ENCODE data around the gene FSTL3. TPM values are rescaled to one million over a fixed set of nuclear protein-coding genes. Genes with fewer than 3 reads are reported as not detected.

Gene FSTL3
- total and polyA plus RNA-seq, 10 of the 15 experiments (the other 5 are each of a cell fraction or from before 2014, with no cell fraction given) = 0.42 to 13.5 (median 3.6) TPM

DNA sequence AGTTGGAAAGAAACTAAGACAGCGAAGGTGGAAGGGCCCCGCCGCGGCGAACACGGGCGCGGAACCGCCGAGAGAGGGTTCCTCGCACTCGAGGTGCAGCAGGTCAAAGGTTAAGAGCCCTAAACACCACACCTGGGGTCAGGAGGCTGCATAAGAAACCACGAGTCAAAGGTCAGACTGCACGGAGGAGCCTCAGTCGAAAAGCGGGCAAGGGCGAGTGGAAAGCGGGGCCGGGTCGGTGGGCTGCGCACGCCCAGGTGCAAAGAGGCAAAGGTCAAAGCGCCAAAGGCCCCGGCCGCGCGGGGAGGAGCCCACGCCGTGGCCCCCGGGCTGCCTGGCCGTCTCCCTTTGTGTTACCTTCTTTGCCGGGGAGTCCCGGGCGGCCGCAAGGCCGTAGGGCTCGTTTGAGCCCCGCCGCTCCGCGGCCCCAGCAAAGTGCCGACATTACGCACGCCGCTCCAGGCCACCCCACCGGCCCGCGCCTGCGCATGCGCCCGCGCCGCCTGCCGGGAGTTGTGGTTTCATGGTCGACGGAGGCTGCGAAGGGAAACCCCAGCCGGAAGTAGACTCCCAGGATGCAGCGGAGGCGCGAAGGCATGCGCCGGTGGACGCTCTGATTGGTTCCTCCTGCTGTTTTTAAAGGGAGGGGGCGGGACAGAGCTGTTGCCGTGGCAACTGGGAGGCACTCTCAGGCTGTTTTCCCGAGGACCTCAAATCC is 43.0 kb upstream of the FSTL3 start, which contains the start of gene POLRMT (continued):
- 0 out of 2 replicates have a peak, but pooled peaks have one; percentile 29 for TF ChIP-seq ATF7 (IDR thresholded peaks at IDR 0.05; ENCODE audit: low read depth)
- TF ChIP-seq IRF4 (IDR thresholded peaks at IDR 0.05; ENCODE audit: low read depth, low read length) = no peak

DNA sequence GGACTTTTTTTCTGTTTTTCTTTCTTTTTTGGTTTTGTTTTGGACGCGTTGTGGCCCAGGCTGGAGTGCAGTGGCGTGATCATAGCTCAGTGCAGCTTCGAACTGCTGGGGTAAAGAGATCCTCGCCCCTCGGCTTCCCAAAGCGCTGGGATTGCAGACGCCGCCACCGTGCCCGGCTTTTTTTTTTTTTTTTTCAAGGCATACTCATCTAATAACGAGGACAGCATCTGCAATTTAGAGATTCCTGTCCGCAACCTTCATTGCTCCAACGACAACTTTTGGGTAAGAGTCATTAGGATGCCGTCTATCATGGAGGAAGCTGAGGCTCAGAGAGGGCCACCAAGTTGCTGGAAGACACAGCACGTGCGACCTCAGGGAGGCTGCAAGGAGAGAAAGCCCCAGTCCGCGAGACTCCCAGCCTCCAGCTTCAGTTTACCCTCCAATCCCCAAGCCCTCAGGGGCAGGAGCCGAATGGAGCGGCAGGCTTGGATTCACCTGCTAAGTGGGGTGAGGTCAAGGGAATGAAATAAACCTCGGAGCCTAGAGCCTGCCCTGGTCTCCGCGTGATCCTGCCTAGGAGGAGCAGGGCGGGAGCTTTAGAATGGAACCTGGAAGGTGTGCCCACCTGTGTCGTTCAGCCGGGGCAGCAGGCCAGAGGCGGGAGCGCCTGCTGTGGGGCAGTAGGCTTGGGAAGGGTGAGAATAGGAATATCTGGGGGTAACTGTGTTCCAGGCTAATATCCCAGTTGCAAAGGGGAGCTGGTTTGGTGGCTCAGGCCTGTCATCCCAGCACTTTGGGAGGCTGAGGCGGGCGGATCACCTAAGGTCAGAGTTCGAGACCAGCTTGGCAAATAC is 42.2 kb upstream of the FSTL3 start:
- ChIA-PET CTCF (interaction anchor here (0.7 to 1.6 kb wide), 3 partner anchors 29 to 109 kb away, joined by 3 read pairs; partner anchors contain the start of gene RNF126), SMC1A (ENCODE audit: uncharacterized antibody, unreplicated experiment) (interaction anchor here (0.8 kb wide), 1 partner anchor 126 kb away, joined by 3 read pairs; no protein-coding TSS in a partner anchor), POLR2A (interaction anchor here (0.7 to 2.8 kb wide), 6 partner anchors 21 to 434 kb away, joined by 3 to 7 read pairs (median 4); partner anchors contain the start of genes RNF126 and RNU6-9), RAD21 (ENCODE audit: unreplicated experiment) (no interaction called here)
- peak overlapping the region; percentile 96 for H3K4me2 ChIP-seq (ENCODE audit: control insufficient read depth, insufficient read depth)
- peaks cover 16% of the 10 kb centered on the region for H3K79me2 ChIP-seq (ENCODE audit: control insufficient read depth, insufficient read depth, low read length)
- H3K4me1 ChIP-seq (ENCODE audit: control insufficient read depth, insufficient read depth, low read length) = peaks cover 34% of the 10 kb centered on the region
- H3K9me3 ChIP-seq (replicated peaks; ENCODE audit: control insufficient read depth, insufficient read depth, low read length) = no peaks in the 10 kb centered on the region
- H4K20me1 ChIP-seq (ENCODE audit: control insufficient read depth, insufficient read depth) = no peaks in the 10 kb centered on the region
- FAIRE-seq (no peak), DNase-seq (ENCODE audit: low read depth, low spot score) (no peak), ATAC-seq (no peak)
- H3K27me3 ChIP-seq (replicated peaks in 1 of 2; ENCODE audit: control insufficient read depth in 2 of 2, insufficient read depth in 2 of 2, low read length in 1 of 2) = no peaks in the 10 kb centered on the region
- no peaks in the 10 kb centered on the region; a peak in 1 of 4 replicates for H3K36me3 ChIP-seq (ENCODE audit: control insufficient read depth in 2 of 2, insufficient read depth in 2 of 2, low read length in 1 of 2)
- H2AFZ ChIP-seq (ENCODE audit: control insufficient read depth, low read depth, low read length) = peak overlapping the region; percentile 81
- in situ Hi-C loops (cut with MboI) (no loop called here), intact Hi-C loops (cut with micrococcal nuclease; ENCODE audit: unreplicated experiment) (loop anchor here (5.0 kb wide), 1 partner anchor 62 kb away; the partner anchor contains the start of gene BSG)
- peak overlapping the region; percentile 72 for H3K4me3 ChIP-seq
- H3K27ac ChIP-seq (ENCODE audit: control insufficient read depth, insufficient read depth) = peak overlapping the region; percentile 52; the same call in 1 of the 2 replicates
- BruUV-seq (replicated peaks) = no TSS peak
- 35% methylated on average over 32 of the region's 32 CpGs for whole genome bisulfite sequencing (ENCODE audit: insufficient coverage, insufficient replicate concordance, low lambda C conversion rate, missing lambda C conversion rate)
- H3K9ac ChIP-seq (ENCODE audit: control insufficient read depth, insufficient read depth, low read length) = peak overlapping the region; percentile 70
- TF ChIP-seq ZNF384 (IDR thresholded peaks at IDR 0.05; ENCODE audit: borderline replicate concordance, low read depth, low read length) (peak; percentile 62), SMAD5 (IDR thresholded peaks at IDR 0.05; ENCODE audit: low read depth) (no peak), ZNF274 (IDR thresholded peaks at IDR 0.05; ENCODE audit: insufficient read depth, insufficient read length) (no peak), LARP7 (IDR thresholded peaks at IDR 0.05) (no peak), SMAD1 (IDR thresholded peaks at IDR 0.05; ENCODE audit: low read depth, partially characterized antibody) (no peak), RAD51 (IDR thresholded peaks at IDR 0.05) (no peak), HDGF (IDR thresholded peaks at IDR 0.05) (0 out of 2 replicates have a peak, but pooled peaks have one; percentile 43), IKZF1 (conservative IDR thresholded peaks at IDR 0.05) (no peak), ZSCAN29 (IDR thresholded peaks at IDR 0.05) (no peak), PAX8 (IDR thresholded peaks at IDR 0.05) (no peak), MYC (IDR thresholded peaks at IDR 0.05; ENCODE audit: insufficient read depth, insufficient read length, insufficient replicate concordance, low read length, severe bottlenecking) (no peak)
- TF ChIP-seq, protein P1, sequence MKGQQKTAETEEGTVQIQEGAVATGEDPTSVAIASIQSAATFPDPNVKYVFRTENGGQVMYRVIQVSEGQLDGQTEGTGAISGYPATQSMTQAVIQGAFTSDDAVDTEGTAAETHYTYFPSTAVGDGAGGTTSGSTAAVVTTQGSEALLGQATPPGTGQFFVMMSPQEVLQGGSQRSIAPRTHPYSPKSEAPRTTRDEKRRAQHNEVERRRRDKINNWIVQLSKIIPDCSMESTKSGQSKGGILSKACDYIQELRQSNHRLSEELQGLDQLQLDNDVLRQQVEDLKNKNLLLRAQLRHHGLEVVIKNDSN (IDR thresholded peaks at IDR 0.05; ENCODE audit: borderline replicate concordance, extremely low read length, insufficient read depth, low read depth, low read length) = no peak
- TF ChIP-seq, protein P2, sequence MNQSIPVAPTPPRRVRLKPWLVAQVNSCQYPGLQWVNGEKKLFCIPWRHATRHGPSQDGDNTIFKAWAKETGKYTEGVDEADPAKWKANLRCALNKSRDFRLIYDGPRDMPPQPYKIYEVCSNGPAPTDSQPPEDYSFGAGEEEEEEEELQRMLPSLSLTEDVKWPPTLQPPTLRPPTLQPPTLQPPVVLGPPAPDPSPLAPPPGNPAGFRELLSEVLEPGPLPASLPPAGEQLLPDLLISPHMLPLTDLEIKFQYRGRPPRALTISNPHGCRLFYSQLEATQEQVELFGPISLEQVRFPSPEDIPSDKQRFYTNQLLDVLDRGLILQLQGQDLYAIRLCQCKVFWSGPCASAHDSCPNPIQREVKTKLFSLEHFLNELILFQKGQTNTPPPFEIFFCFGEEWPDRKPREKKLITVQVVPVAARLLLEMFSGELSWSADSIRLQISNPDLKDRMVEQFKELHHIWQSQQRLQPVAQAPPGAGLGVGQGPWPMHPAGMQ (IDR thresholded peaks at IDR 0.05; ENCODE audit: borderline replicate concordance) = no peak
- TF ChIP-seq, protein P3, sequence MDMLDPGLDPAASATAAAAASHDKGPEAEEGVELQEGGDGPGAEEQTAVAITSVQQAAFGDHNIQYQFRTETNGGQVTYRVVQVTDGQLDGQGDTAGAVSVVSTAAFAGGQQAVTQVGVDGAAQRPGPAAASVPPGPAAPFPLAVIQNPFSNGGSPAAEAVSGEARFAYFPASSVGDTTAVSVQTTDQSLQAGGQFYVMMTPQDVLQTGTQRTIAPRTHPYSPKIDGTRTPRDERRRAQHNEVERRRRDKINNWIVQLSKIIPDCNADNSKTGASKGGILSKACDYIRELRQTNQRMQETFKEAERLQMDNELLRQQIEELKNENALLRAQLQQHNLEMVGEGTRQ (IDR thresholded peaks at IDR 0.05; ENCODE audit: borderline replicate concordance, low read depth, low read length) = no peak
- TF ChIP-seq, protein P4, sequence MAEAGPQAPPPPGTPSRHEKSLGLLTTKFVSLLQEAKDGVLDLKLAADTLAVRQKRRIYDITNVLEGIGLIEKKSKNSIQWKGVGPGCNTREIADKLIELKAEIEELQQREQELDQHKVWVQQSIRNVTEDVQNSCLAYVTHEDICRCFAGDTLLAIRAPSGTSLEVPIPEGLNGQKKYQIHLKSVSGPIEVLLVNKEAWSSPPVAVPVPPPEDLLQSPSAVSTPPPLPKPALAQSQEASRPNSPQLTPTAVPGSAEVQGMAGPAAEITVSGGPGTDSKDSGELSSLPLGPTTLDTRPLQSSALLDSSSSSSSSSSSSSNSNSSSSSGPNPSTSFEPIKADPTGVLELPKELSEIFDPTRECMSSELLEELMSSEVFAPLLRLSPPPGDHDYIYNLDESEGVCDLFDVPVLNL (IDR thresholded peaks at IDR 0.05; ENCODE audit: low read depth, low read length) = no peak

Measured in GM12878 (cell line).